NB4 (cell line): ENCODE data around the gene CATSPERB.

Experiments
- CTCF ChIP-seq: IDR thresholded peaks from one replicate; pipeline ENCODE4 v1.5.1; 2012; ENCODE audit warnings: low read depth, low read length
- MAX ChIP-seq: IDR thresholded peaks from 2 replicates; pipeline ENCODE4 v1.6.1; 2011; ENCODE audit warnings: low read depth, low read length
- POLR2A ChIP-seq: IDR thresholded peaks from 2 replicates; pipeline ENCODE4 v1.6.1; 2011; ENCODE audit warnings: mild to moderate bottlenecking; ENCODE audit not compliant: insufficient read length; ENCODE audit errors: extremely low read depth

GRCh38 chr14:91569301-91569700 lies 162.6 kb downstream of the CATSPERB start:
- TF ChIP-seq MAX (no peak), CTCF (no peak), POLR2A (no peak)
